HG02852 (cell line): ENCODE measurements around the gene CD83.

Experiments used
- ATAC-seq: cut with Tn5 transposase; IDR thresholded peaks from one replicate; pipeline ENCODE4 v1.9.1; 2021; ENCODE audit warnings: mild to moderate bottlenecking, moderate library complexity; ENCODE audit not compliant: unreplicated experiment

CD83 gene

DNA sequence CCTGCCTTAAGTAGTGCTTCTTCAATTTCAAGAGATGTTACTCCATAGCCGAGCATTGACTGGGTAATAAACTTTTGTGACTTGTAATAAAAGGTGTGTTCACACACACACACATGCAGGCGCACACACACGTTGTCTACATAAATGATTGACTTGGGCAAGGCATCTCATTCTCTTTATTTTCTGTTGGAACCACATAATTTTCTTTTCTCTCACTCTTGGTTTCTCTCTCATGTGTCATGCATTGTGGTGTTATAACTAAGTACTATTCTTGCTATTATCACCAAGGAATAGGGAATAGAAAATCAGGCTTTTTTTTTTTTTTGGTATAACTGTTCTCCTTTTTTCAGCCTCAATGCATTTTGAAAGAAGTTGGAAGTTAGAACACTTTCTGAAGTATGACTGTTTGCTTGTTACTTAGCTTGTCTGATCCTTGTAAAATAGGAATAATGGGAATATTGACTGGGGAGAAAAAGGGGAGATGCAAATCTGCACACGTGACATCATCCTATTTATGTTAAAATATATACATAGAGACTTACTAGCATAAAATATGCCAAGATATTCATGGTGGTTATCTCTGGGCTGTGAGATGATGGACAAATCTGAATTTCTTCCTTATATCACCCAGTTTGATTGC lies 26.1 kb upstream of the CD83 start:
- ATAC-seq = no peak

GRCh38 chr6:14092316-14092715 lies 25.3 kb upstream of the CD83 start:
- no peak for ATAC-seq

- no peak for ATAC-seq
Measured at GRCh38 chr6:14092838-14093789, 24.5 kb upstream of the CD83 start.

DNA sequence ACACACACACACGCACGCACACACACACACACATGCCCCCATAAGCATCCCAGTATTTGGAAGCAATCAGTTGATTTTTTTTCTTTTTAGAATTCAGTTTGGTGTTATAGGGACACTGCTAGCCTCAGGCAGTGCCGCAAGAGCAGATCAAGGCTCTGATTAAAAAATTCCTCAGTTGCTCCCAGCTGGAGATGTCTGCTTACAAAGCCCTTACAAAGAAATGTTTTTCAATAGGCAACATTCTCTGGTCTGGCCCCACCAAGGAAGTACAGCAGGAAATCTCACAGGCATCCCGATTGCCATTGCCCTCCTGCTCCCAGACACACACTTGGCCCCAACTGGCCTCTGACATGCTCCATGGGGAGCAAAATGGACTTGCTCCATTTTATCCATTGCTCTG lies 22.9 kb upstream of the CD83 start:
- no peak for ATAC-seq

DNA sequence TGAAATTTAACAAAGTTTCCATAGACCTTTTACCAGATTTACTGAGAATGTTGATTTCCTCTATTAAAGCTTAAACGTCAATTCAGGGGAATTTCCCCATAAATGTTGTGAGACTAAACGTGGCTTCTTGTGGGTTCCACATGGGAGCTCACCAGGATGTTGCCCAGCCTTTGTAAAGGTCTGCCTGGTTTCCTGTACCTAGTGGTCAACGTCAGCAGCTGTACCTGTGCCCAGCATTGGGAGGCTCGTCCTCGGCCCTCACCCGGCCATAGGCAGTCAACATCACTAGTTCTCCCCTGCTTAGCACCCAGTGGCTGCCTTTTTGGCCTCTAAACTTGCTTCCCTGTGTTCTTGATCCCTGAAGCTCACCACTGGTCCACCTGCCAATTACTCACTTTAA lies 22.1 kb upstream of the CD83 start:
- peak; percentile 49 for ATAC-seq

- no peak for ATAC-seq
Measured at GRCh38 chr6:14100138-14100537, 17.4 kb upstream of the CD83 start.

GRCh38 chr6:14100966-14101365 lies 16.6 kb upstream of the CD83 start:
- no peak for ATAC-seq

GRCh38 chr6:14102383-14102782 lies 15.2 kb upstream of the CD83 start:
- ATAC-seq = no peak

DNA sequence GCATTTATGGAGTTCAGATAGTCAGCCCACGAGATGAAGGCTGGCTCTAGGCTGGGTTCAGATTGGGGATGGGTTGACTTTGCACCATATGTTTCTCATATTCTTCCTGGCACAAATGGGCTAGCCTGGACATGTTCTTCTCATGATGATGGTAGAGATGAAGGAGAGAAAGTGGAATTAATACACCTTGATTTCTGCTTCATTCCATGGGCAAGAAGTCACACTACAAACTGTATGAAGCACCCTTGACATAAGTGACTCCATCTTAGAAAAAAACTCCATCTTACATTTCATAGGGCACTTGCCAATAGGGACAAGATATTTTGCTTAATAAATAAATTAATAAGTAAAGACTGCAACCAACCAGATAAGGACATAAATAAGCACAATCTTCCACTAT lies 12.0 kb upstream of the CD83 start:
- ATAC-seq = no peak

GRCh38 chr6:14107000-14107399 lies 10.6 kb upstream of the CD83 start:
- no peak for ATAC-seq

- ATAC-seq = no peak
Measured at GRCh38 chr6:14107711-14108494, 9.7 kb upstream of the CD83 start.

- peak; percentile 58 for ATAC-seq
Measured at GRCh38 chr6:14108571-14109410, 8.8 kb upstream of the CD83 start.

DNA sequence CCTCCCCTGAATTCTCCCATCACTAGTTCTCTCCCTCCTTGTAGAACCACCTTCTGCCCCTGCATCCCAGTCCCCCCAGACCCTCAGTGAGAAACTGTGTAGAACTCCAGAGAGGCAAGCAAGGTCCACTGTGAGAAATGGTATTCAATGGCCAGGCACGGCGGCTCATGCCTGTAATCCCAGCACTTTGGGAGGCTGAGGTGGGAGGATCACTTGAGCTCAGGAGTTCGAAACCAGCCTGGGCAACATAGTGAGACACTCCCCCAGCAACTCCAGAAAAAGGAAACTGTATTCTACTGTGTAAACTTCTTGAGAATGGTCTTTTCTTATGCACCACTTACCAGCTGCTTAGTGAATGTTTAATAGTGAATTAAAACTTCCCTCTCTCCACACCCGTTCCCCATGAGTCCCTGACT lies 8.2 kb upstream of the CD83 start:
- ATAC-seq = peak; percentile 3

GRCh38 chr6:14110001-14110818 lies 7.4 kb upstream of the CD83 start:
- peak; percentile 50 for ATAC-seq

DNA sequence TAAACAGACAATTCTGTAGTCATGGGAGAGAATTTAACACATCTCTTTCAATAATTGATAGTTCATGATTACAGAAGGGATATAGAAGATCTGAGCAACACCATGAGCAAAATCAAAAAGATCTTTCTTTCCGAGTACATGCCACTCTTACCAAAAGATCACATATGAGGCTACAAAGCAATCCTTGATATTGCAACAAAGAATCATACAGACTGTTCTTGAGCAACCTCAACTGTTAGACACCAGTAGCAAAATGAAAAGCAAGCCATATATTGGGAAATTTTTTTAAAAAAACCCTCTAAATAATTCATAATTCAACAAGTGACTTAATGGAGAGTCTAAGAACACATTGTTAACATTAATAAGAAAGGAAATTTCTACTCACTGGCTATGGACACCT lies 3.6 kb upstream of the CD83 start:
- ATAC-seq = no peak

DNA sequence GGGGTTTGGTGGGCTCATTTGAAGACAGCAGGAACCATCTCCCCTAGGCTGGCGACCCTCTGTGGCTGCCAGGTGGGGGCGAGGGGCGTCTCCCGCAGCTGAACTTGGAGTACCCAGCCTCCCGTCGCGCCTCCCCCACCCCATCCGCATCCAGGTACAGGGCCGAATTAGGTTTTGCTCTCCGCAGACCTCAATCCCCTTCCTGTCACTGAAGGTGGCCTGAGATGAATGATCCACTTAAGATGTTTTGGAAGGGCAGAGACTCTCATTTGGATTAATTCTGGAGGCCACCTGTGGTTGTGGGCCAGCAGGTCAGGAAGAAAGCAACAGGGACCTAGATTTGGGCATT lies 493 bp downstream of the CD83 start:
- ATAC-seq = peak; percentile 2

GRCh38 chr6:14118446-14118845 lies 874 bp downstream of the CD83 start:
- ATAC-seq = no peak

GRCh38 chr6:14119784-14120183 lies 2.2 kb downstream of the CD83 start:
- ATAC-seq = no peak

- no peak for ATAC-seq
Measured at GRCh38 chr6:14120546-14120945, 3.0 kb downstream of the CD83 start.

GRCh38 chr6:14121936-14122344 lies 4.4 kb downstream of the CD83 start:
- ATAC-seq = peak; percentile 64
